Islet precursor cell (in vitro differentiated cells): ENCODE measurements around the gene SMIM29.

ENCODE experiments used
- DNase-seq: peaks from one replicate; pipeline ENCODE4 v3.0.0-alpha.2; 2018

Gene SMIM29

DNA sequence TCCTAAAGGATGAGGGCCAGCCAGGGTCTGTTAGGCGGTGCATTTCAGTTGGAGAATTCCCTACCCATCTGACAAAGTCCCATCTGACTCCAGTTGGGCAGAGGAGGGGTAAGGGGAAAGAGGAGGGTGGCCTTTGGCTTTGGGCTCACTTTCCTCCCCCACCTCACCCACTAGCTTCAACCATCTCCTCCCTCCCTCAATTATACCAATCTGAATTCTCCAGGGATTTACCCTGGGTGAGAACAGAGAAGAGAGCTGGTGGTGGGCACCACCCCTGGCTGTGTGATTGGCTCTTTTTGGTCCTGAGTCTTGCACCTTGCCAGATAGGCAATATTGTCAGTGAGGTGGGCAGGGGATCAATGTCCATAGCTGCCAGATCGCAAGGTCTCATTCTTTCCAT, 8.9 kb downstream of the SMIM29 start:
- DNase-seq: no peak

DNA sequence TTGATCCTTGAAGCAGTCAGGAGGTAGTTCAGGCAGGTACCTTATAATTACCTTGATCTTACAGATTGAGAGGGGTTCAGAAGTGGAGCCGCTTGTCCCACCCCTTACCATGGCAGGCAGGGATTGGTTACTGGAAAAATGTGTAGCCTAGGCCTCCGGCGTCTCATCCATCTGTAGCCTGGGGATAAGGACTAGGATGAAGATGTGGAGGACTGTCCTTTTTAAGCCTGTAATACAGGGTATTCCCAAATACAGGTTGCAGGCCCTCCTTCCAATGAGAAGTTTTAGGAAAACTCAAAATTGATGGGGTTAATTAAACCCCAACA, 9.3 kb downstream of the SMIM29 start:
- DNase-seq: peak; percentile 60

DNA sequence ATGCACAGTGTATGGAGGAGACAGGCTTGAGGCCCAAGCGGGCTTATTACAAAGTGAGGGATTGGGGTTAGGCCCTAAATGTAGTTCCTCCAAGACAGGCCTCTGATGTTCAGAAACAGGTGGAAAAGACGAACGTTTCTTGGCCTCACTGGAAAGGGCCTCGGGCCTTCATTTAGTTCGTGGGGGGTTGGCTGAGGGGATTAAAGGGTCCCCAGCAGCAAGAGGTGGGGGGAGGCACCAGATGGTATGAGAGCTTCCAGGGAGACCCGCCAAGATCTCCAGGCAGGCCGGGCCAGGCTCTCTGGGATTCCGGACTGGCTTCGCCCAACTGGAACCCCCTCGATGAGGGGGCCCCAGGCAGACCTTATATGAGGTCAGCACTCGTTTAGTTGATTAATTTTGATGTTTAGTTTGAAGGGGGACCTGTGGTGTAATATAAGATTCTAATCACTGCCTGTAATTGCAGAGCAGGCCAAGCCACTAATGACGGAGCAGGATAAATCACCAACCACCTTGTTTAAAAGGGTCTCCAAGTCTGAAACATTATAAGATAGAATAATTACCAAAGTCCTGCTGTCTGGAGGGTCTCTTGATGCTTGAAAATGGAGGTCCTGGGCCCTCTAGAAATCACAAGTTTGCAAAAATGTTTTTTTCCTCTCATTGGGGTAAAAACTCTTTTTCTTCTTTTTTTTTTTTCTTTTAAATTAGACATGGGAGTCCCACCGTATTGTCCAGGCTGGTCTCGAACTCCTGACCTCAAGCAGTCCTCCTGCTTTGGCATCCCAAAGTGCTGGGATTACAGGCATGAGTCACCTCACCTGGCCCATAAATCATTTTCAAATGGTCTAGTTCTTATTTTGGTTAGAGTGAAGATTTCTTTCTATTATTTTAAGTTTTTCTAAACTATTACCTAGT, 10.0 kb downstream of the SMIM29 start:
- no peak for DNase-seq

DNA sequence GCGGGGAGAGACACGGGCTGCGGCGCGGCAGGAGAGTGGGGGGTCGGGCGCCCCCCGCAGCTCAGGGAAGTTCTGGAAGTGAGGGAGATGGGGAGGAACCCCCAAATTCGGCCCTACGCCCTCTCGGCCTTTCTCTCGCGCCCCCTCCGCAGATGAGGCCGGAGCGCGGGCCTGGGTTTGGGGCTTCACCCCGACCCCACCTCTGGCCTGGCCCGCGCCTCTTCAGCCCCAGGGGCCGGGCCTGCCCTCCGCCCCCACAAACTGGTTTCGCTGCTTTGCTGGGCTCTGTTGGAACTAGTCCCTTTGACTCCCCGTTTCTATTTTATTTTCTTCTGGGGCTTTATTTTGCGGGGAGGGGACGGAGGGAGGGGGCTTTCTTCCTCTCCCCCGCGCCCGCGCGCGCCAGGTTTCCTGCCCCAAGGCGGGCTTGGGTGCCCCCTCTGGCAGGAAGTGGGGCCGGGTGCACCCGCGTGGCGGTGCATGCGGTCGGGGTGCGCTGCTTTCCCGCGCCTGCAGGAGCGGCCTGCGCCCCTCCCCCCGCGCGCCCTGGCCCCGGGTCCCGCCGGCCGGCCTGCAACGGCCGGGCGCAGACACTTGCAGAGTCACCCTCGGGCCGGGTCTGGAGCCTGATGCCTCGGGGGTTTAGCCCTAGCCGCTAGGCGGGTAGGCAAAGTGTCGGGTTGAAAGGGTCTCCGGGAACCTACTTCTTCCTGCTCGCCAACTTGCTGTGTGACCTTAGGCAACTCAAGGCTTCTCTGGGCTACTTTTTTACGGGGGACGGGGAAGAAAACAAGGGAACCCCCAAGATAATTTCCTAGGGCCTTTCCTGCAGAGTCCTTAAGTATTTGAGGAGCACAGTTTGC, 10.9 kb downstream of the SMIM29 start:
- DNase-seq: peak; percentile 73

DNA sequence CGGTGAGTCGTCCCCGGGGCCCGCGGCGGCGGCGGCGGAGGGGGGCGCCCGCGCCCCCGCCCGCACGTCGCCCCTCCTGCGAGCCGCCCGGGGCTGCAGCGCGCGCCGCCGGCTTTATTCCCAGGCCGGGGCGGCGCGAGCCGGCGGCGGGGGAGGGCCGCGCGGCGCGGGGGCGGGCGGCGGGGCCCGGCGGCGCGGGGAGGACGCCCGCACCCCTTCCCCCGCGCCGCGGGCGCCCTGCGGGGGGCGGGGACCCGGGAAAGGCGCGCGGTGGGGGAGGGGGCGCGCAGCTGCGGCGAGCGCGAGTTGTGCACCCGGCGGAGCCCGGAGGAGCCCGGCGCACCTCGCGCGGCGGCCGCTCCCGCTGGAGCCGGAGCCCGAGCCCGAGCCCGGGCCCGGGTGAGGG, 11.5 kb downstream of the SMIM29 start:
- DNase-seq: no peak

DNA sequence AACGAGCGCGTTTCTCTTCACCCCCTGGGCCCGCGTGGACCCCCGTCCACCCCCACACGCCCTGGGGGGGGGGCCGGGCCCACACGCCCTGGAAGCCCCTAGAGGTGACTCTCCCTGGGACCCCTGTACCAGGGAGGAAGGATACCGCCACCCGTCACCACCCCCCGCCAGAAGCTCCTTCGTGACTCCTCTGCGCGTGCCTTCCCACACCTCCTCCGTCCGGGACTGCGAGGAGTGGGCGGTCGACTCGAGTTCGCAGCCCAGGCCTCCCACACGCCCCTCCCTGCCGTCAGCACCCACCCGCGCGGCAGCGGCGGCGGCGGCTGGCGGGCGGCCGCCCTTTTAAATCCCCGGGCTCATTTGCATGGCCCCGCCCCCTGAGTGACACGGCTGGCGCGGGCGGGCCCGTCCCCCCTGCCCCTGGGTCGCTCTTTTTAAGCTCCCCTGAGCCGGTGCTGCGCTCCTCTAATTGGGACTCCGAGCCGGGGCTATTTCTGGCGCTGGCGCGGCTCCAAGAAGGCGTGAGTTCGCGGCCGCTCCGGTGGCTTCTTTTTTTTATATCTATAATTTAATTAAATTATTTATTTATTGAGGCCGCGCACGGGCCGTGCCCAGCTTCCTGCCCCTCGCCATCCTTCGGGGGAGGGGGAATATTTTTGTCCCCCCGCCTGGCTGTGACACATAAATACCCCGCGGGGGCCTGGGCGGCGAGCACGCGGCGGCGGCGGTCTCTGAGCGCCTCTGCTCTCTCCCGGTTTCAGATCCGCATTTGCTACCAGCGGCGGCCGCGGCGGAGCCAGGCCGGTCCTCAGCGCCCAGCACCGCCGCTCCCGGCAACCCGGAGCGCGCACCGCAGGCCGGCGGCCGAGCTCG, 12.1 kb downstream of the SMIM29 start, which contains the start of gene HMGA1:
Gene HMGA1, plus strand, starts transcription at position 431 of the 873 bp plus-strand sequence. CDS start 3,908 bp downstream, outside the sequence.
- DNase-seq: peak; percentile 94

DNA sequence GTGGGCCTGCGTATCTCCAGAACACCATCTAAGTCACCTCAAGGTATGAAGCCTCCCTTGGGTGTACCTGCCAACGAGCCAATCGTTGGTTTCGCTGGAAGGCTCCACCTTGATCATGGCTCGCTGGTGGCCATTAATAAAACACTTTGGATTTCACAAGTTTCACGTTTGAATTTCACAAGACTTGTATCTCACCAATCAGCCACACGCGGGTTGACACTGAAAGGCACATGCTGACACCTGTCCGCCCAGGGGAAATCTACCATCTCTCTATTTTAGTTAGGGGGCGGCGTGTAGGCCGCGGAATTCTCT, 12.7 kb downstream of the SMIM29 start:
- no peak for DNase-seq

GRCh38 chr6:34235307-34236130, 13.3 kb downstream of the SMIM29 start:
- DNase-seq: peak; percentile 99

GRCh38 chr6:34234667-34235306, 14.0 kb downstream of the SMIM29 start:
- DNase-seq: peak; percentile 47

GRCh38 chr6:34233867-34234266, 14.9 kb downstream of the SMIM29 start:
- DNase-seq: peak; percentile 46

DNA sequence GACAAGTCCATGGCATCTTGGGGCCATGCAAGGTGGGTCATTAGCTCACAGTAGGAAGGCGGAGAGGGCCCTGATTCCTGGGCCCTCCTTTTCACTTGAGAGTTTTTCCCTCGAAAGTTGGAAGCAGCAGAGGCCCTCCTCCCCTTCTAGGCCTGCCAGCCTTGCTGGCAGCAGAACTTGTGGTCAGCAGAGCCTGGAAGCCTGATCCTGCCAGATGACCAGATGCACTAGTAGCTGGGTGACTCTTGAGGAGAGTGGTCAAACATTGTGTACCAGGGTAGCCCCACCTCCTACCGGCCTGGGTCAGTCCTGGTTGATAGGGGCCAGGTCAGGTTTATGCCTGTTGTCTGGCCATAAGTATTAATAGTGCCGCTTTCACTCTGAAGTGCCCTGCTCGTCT, 15.9 kb downstream of the SMIM29 start:
- DNase-seq: no peak

- DNase-seq: peak; percentile 40
Observed at GRCh38 chr6:34231566-34232336, 17.1 kb downstream of the SMIM29 start.

DNA sequence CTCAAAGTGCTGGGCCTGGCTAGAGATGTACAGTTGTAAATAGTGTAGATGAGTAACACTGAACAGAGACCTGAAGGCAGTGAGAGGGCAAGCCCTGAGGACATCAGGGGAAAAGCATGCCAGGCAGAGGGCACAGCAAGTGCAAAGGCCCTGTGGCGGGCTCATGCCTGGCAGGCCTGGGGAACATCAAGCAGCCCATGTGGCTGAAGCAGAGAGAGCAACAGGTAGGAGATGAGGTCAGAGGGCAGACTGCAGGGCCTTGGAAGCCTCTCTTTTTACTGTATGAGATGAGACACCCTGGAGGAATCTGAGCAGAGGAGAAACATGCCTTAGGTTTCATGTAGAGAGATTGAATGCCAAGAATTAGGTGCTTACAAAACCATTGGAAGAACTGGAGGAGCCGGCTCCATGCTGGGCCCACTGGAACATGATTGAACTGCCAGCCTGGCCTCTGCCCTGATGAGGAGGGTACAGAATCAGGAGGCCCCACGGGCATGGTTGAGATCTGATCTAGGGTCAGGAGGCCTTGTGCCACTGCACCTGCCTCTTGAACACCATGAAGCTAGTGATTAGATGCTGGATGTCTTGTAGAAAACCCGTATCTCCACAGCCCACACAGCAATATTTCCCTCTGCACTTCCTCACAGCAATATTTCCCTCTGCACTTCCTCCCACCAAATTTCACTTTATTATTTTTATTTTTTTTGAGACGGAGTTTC, 18.0 kb downstream of the SMIM29 start:
- peak; percentile 67 for DNase-seq

GRCh38 chr6:34229877-34230276, 18.9 kb downstream of the SMIM29 start:
- peak; percentile 5 for DNase-seq

DNA sequence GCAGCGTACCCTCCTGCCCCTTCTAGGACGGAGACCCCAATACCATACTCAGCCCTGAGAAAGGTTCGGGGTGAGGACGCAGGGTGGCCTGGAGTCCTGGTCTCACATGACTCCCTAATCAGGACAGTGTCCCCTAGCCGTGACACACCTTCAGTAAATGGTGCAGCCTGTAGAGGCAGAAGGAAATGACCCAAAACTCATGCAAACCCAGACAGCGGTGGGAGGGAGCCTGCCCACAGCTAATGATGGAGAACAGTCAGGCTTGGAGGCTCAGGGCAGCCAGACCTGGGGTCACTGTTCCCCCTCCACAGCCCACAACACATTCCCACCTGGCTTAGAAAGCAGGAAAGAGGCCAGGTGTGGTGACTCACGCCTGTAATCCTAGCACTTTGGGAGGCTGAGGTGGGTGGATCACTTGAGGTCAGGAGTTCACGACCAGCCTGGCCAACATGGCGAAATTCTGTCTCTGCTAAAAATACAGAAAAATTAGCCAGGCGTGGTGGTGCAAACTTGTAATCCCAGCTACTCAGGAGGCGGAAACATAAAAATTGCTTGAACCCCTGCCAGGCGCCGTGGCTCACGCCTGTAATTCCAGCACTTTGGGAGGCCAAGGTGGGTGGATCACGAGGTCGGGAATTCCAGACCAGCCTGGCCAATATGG, 20.9 kb downstream of the SMIM29 start:
- DNase-seq: peak; percentile 74

DNA sequence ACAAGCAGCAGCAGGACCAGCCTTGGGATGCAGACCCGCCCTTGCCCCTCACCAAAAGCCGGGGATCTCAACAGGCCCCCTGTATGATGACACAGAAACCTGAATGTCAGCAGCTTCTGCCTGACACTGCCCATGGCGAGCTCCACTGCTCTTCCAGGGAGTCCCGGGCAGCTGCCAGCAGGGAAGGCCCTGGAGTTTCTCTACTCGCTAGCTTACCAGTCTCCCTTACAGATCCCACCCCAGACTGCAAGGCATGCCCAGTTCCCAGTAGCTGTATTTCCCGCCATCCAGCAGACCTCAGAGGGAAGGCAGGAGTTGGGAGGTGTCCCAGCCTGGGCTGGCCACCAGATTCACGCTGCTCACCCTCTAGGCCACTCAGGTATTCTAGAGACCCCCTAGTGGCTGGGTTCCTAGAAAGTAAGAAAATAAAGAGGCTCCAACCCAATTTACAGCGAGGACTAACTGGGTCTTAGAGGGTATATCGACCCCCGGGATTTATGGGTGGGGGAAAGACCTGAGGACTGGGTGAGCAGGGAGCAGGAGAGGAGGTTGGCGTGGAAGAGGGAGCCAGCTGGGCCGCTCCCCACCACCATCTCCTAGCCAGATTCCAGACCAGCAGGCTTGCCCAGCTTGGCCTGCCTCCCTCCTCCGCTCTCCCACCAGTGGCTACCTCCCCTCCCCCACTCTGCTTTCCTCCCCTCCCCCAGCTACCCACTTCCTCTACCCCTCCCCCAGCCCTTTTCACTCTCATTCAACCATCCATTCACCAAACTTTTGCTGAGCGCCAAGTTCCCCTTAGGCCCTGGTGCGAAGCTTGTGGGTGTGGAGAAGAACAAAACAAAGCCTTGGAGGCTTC, 21.8 kb downstream of the SMIM29 start:
- peak; percentile 74 for DNase-seq

- DNase-seq: no peak
Observed at GRCh38 chr6:34226066-34226465, 22.7 kb downstream of the SMIM29 start.

DNA sequence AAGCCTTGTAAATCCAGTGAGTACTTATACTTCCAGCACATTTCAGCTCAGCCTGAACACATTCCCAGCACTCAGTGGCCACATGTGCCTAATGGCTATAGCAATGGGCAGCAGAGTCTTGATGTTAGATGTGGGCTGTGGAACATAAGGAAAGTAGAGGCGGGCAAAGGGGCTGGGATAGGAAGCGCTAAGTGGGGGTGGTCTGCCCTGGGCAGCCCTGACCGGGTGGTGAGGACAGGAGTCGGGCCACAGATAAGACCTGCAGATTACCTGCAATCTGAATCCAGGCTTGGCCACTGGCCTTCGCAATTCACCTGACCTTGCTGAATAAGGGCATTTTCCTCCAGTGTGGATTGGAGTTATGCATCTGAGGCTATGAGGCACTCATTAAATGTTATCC, 23.3 kb downstream of the SMIM29 start:
- no peak for DNase-seq
